Brain microvascular endothelial cell (primary cell): ENCODE results near the gene TAF1L.
"Not testable (repeated sequence)": the region's sequence is repeated elsewhere in the genome, so short reads cannot be mapped to it uniquely, and the experiment has no call there.

Experiments
- DNase-seq: peaks from one replicate; pipeline ENCODE4 v3.0.0-alpha.2; 2020
- H3K27ac ChIP-seq: fragments of 250-450 bp; sonication (Bioruptor Pico); 2 replicates; pipeline ENCODE4 v1.5.1; 2020; ENCODE audit warnings: mild to moderate bottlenecking, moderate library complexity
- H3K27me3 ChIP-seq: fragments of 250-450 bp; sonication (Bioruptor Pico); replicated peaks from 2 replicates; pipeline ENCODE4 v1.5.1; 2020; ENCODE audit warnings: mild to moderate bottlenecking
- H3K36me3 ChIP-seq: fragments of 250-450 bp; sonication (Bioruptor Pico); replicated peaks from 2 replicates; pipeline ENCODE4 v1.5.1; 2020; ENCODE audit warnings: mild to moderate bottlenecking
- H3K4me3 ChIP-seq: 2 replicates; pipeline ENCODE4 v1.5.1; 2011; ENCODE audit warnings: low read depth, mild to moderate bottlenecking, control low read depth, low read length, moderate library complexity
- CTCF ChIP-seq: IDR thresholded peaks from 2 replicates; pipeline ENCODE4 v1.5.1; 2011; ENCODE audit warnings: low read depth, mild to moderate bottlenecking, moderate library complexity, low read length, control low read depth, inconsistent platforms; ENCODE audit errors: missing control alignments
- in situ Hi-C: cut with HindIII; loops from 2 replicates; pipeline ENCODE4 v1.10.0; 2017; ENCODE audit warnings: low sequenced_read_pairs, low pct_ligation_motif_present

The TAF1L gene

GRCh38 chr9:32665101-32665500, 29.6 kb upstream of the TAF1L start:
- no peak for TF ChIP-seq CTCF
- in situ Hi-C loops = no loop called here
- Histone ChIP-seq H3K27ac (no peak overlapping the region), H3K27me3 (no peaks in the 10 kb centered on the region), H3K4me3 (no peak overlapping the region), H3K36me3 (no peaks in the 10 kb centered on the region)
- DNase-seq = no peak

- DNase-seq = no peak
- no peak for TF ChIP-seq CTCF
- Histone ChIP-seq H3K4me3 (no peak overlapping the region), H3K36me3 (no peaks in the 10 kb centered on the region), H3K27ac (no peak overlapping the region), H3K27me3 (no peaks in the 10 kb centered on the region)
- in situ Hi-C loops = no loop called here
These were observed 28.3 kb upstream of the TAF1L start for GRCh38 chr9:32663741-32664140.

GRCh38 chr9:32647671-32648070, 12.2 kb upstream of the TAF1L start:
- in situ Hi-C loops = no loop called here
- no peak for DNase-seq
- H3K27me3 ChIP-seq = no peaks in the 10 kb centered on the region
- no peak for TF ChIP-seq CTCF
- H3K4me3 ChIP-seq = no peak overlapping the region
- no peak overlapping the region for H3K27ac ChIP-seq
- H3K36me3 ChIP-seq = no peaks in the 10 kb centered on the region

DNA sequence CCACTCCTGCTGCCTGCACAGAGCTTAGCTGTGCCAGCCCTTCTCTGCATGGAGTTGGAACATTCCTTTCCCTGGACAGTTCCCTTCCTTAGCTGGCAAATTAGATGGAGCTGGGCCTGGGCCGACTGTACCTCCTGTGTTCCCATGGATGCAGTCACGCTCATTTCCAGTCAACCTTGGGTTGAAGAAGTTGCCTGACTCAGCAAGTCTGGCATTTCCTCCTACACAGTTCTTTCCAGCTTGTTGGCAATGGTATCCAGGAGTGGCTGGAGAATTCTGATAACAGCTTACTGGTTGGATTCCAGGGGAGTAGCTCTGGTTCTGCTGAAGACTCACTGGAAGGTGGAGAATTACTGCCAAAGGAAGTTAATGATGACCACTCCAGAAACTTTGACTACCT, 9.2 kb upstream of the TAF1L start:
- Histone ChIP-seq H3K27me3 (no peaks in the 10 kb centered on the region), H3K4me3 (no peak overlapping the region), H3K27ac (no peak overlapping the region), H3K36me3 (no peaks in the 10 kb centered on the region)
- TF ChIP-seq CTCF = no peak
- peak; percentile 63 for DNase-seq
- in situ Hi-C loops = no loop called here

DNA sequence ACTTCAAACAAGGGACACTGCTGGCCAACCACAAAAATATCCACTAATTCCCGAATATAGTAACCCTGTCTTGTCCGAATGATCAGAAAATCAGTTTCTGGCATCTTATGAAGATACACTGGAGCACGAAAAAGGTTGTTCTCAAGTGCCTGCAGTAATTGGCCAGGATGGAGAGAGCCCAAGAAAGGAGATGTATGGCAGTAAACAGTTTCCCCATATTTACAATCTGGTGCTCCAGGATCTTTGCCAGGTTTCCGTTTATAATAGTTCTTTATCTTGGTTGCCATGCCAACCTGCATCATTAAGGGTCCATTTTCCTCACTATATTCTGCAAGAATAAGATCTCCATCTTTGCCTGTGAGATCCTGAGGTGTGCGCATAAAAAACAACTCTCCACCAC, 2.3 kb downstream of the TAF1L start:
- H3K4me3 ChIP-seq, in situ Hi-C loops, H3K27ac ChIP-seq, DNase-seq, H3K27me3 ChIP-seq, H3K36me3 ChIP-seq: not testable (repeated sequence)

DNA sequence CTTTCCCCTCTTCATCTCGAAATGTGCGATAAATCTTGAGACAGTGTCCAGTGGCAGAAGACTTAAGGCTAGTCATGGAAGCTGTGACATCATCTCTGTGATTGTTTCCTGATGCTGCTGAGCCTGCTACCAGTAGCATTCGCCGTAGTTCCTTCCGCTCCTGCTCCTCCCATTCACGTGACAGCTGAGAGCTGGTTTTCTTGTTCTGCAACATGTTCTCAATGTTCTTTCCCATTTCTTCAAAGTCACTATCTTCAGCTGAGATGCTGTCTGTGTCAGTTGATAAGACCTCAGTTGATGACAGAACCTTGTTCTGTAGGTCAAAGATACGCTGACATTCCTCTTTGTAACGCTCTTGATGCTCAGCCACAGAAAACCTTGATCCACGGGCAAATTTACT, 3.5 kb downstream of the TAF1L start:
- in situ Hi-C loops = no loop called here
- Histone ChIP-seq H3K36me3 (no peaks in the 10 kb centered on the region), H3K4me3 (no peak overlapping the region), H3K27ac (no peak overlapping the region), H3K27me3 (no peaks in the 10 kb centered on the region)
- DNase-seq = no peak
- no peak for TF ChIP-seq CTCF
